ENCODE measurements around the gene TUBGCP3.

The TUBGCP3 gene

DNA sequence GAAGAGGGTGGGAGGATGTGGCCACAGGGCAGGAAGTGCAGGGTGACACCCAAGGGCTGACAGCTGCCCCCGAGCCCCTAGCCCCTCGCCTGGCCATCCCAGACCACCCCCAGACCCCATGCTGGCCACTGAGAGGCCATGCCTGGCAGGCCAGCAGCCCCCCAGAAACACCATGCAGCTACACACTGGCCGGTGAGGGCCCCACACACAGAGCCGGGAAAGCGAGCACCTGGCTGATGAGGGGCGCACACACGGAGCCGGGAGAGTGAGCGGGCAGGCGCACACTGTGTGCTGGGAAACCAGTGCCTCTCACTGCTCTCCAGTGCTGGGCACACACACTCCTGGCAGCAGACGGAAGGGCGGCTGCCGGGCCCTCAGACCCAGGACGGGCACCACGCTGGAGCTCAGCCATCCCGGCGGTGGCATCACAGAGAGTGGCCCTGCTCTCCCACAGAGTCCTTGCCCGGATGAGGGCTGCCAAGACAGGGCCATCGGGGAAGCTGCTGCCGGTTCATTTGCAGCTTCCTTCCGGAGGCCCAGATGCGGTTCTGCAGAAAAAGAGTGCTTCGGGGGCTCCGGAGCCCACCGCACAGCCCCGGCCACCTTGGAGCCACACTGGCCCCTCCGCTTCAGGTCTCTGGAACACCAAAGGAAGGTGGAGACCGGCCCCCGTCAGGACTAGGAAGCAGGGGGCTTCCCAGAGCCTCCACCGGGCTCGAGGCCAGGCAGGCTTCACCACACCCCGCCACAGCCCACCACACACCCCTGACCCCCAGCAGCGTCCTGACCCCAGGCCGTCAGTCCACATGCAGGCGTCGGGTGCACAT, 135.4 kb downstream of the TUBGCP3 start:
- DNase-seq (ENCODE audit: low read depth): no peak

DNA sequence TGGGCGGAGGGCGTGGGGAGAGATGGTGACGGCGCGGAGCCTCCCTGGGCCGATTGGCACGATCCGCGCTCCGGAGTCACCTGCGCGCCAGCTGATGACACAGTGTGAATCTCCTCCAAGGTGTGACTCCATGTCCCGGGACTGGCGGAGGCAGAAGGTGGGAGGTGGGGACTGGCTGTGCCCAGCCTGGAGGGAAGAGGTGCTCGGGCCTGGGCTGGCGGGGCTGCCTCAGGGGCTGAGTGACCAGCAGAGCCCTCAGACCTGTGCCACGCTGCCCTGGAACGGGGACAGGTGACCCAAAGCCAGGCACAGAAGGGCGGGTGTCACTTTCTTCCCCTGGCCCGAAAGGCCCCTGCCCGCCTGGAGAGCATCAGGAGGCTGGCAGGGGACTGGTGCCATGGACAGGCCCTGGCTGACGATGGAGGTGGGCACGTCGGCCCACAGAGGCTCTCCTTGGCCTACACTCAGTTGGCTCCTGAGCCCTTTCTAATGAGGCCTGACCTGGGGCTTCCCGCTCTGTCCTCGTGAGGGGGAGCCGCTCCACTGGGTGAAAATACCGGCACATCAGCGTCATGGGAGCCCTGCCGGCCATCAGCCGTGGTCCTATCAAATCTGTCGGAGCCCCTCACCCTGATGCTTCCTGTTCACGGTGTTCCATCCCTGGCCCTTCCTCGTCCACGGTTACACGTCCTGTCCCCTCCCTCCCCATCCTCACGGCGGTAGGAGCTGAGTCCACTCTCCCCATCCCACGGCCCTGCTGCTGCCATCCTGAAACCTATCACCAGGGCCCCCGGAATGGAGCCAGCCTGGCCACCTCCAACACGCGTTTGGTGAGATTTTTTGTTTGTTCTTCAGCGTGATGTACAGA, 136.2 kb downstream of the TUBGCP3 start:
- DNase-seq (ENCODE audit: low read depth): no peak

DNA sequence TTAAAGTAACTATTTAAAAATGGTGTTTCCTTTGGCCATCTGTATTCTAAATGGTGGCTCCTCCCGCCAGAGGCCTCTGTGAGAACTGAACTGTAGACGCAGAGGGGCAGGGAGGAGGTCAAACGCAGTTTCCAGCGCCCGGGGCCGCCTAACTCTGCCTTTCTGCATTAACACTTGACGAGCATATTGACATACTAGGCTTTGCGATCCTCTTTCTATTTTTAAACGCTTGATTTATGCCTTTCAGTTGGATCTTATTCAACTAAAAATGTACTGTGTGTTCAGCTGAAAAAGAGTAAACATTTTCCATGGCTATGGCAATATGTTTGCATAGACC, 137.1 kb downstream of the TUBGCP3 start:
- no peak for DNase-seq (ENCODE audit: low read depth)

DNA sequence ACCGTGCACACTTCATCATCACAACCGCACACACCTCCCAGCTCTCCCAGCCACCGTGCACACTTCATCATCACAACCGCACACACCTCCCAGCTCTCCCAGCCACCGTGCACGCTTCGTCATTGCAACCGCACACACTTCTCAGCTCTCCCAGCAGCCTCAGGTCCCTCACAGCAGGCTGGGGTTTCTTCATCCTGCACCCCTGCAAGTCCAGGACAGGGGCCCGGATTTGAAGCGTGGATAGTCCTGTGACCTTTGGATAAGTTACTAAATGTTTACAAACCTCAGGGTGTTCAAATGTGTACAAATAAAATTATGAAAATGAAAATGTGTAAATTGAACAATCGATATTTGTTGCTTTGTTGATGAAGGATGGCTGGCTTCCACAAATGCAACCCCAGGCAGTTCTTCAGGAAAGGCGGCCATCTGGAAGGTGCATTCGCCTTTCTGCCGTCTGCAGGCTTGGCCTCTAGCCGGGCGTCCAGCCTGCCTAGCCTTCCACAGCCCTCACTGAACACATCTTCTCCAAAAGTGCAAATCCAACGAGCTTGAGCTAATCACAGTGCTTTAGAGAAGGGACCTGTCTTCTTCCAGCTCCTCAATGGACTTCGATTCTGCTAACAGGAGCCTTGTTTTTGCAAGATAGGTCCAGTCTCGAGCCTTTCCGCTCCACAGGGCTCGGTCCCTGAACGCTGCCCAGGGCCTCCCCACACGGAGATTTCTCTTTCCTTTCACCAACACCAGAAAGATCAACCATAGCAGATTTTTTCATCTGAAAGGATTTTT, 137.6 kb downstream of the TUBGCP3 start:
- DNase-seq (ENCODE audit: low read depth): no peak

DNA sequence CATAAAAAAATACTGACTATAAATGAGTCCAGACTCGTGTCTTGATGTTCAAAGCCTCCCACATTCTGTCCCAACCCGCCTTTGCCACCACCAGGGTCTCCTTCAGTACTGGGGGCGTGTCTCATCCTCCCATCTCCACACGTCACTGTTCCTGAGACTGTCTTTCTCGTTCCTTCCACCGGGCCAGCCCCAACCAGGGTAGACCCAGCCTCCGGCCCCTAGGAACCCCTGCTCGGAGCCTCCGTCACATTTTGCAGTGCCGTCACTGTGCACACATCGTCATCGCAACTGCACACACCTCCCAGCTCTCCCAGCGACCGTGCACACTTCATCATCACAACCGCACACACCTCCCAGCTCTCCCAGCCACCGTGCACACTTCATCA, 138.4 kb downstream of the TUBGCP3 start:
- DNase-seq (ENCODE audit: low read depth): no peak

DNA sequence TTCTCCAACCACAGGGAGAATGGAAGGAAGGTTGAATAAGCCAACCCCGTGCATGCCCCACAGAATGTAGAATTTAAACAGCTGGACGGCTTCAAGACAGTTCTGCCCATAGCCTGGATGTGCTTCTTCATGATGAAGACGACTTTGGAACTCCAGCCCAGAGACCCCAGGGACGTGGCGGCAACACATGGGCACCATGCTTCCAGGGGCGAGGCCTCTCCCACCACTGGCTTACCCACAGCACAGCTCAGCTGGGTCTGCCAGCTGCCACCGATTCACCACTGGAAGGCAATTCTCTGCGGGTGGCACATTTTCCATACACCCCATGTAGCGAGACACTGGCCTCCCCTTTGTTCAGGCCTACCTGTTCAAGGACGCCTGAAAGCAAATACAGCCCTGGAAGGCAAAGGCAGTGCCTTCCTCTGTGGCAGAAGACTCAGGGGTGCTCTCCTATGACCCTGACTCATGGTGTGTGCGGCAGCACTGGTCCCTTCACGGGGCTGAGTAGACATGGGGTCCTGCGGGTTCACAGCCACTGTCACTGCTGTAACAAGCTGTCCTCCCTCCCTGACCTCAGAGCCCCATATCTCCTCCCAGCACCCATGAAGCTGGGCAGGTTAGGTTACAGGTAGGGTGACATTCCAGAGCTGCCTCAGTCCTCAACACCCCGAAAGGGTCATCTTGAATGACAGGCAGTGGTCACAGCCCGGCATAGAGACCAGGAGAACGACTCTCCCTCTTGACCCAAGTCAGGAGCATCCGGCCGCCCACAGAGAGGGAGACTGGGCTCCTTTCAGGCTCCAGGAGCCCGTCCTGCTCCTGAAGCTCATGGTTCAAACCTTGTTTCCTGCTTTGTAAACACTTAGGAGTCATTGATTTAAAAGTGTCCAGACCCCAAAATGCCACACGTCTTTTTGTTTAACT, 139.1 kb downstream of the TUBGCP3 start:
- no peak for DNase-seq (ENCODE audit: low read depth)

DNA sequence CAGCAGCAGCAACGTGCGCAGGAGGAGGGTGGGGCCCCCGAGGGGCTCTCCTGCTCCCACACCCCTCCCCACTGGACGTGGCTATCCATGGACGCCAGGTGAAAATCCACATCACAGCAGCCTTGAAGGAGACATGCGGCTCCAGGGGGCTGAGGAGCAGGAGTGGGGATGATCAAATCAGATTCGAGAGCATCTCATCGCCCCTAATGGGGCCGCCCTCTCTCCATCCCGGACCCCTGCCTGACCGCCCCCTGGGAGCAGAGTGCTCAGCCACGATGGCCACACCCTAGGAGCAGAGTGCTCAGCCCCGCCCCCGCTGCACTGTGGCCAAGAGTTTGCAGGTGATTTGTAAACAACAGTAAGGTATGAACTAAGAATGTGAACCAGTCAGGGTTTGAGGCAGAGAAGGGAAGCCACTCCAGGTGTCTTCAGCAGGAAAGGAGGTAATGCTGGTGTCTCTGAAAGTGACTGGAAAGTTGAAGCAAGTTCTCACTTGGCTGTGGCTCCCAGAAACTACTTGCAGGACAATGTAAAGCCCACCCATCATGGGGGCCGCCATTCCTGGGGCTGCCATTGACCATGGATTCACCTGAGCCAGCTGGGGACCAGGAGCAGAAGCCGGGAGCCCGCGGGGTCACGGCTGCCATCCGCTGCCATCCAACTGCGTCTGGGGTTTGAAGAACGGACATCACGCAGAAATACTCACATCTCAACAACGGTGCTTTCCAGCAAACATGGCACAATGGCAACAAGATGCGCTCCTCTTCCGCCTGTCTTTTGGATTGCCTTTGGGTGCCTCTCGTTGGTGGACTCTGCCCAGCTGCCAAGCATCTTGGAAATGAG, 140.0 kb downstream of the TUBGCP3 start:
- DNase-seq (ENCODE audit: low read depth): no peak

DNA sequence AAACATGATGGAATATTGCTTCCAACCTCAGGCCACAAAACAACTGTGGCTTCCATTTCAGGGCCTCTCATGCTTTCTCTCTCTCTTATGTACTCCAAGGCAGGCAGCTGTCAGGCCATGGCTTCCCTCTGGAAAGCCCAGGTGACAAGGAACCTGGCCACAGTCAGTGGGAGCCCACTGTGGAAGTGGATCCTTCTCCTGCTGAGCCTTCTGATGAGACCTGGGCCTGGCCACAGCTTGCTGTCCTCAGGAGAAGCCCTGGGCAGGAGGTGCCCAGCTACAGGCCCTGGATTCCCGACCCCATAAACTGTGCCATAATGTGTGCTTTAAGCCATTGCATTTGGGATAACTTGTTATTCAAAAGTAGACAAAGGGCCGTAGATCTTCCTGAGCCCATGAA, 140.6 kb downstream of the TUBGCP3 start:
- DNase-seq (ENCODE audit: low read depth): no peak

DNA sequence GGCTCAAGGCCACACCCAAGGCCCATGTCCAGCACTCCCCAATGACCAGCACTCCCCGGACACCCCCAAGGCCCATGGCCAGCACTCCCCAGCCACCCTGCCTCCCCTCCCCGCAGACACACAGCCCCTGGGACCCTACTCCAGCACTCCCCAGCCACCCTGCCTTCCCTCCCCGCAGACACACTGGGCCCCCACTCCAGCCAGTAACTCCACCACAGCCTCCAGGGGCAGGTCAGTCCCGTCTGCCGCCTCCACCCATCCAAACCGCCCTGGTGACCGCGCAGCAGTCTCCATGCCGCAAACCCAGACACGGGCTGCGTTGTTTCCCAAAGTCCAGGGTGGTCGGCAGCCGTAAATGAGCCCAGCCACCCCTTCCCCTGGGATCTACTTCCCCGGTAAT, 141.1 kb downstream of the TUBGCP3 start:
- DNase-seq (ENCODE audit: low read depth): no peak

DNA sequence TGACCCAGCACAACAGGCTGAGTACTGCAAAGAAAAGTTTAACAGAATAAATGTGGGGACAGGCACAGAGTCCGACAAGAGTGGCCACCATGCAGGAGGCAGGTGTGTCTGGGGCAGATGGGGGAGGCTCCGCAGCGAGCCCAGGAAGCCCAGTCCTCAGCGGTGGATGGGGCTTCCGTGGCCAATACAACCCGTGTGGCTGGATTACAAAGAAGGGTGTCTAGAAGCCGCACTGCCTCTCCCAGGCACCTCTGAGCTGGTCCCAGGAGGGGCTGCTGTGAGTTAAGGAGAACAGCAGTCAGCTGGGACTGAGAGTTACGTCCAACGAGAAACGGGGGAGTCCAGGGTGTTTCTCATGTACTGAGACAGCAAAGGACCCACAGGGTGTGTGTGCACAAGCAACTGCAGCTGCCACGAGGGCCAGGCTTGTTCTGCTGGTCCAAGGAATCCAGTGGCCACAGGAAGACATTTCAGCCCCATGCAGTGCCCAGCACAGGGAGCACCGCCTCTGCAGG, 141.5 kb downstream of the TUBGCP3 start:
- DNase-seq (ENCODE audit: low read depth): no peak

DNA sequence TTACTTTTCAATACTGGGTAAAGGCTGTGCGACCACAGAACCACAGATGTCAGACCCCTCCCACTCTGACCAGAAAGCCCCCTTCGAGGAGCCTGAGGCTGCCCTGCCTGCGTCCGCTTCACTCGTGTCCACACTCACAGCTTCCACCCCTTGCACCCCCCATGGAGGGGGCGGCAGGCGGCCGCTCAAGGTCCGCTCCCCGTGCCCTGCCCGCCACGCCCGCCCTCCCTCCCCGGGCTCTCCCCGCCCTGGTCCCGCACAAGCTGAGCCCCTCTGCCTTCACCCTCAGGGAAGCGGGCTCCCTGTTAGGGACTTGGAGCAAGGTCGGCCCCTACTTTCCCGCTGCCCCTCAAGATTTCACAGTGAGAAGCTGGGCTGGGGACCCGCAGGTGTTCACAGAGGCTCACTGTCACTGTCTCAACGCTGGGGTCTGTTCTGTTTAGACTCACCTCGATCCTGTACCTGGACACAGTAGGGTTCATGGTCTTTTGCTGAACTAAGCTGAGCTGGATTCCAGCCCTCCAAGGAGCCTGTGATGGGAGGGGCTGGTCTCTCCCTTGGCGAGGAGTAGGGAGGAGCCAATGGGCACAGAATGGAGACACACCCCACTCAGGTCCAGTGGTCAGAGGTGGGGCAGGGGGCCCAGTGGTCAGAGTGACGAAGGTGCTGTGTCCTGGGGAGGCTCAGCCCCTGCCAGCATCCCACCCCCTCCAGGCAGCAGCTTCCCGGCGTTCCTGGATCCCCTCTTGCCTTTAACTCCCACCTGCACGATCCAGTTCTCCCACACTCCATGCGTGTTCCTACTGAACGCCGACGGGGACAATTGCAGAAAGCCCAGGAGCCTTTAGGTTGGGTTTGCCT, 142.3 kb downstream of the TUBGCP3 start:
- no peak for DNase-seq (ENCODE audit: low read depth)

DNA sequence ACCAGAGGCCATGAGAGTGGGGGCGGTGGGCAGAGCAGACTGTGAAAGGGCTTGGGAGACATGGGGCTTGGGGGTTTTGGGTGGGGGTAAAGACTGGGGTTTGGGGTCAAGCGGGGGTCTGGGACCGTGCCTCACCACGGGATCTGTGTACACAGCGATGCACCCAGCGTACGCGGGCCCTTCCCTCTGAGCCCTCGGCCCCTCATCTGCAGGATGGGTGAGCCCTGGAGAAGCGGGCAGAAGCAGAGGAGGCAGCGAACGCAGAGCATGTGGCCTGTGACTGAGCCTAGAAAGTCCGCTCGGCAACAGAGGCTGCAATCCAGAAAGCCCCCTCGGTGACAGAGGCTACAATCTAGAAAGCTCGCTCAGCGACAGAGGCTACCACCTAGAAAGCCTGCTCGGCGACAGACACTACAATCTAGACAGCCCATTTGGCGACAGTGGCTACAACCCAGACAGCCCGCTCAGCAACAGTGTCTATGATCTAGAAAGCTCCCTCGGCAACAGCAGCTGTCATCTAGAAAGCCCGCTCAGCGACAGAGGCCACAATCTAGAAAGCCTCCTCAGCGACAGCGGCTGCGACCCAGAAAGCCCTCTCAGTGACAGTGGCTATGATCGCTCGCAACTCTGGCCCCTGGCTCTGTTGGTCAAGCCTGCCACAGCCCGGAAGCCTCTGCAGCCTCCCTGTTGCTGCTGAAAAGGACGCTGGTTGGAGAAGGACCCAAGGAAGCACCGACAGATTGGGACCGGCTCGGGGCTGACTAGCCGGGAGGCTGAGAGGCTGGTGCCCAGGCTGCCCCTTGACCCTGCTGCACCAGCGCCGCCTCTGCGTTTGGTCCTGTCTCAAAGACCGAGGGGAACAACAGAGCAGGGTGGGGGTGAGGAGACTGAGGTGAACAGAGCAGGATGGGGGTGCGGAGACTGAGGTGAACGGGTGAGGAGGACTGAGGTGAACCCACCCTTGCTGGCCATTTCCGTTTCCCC, 143.2 kb downstream of the TUBGCP3 start:
- no peak for DNase-seq (ENCODE audit: low read depth)

DNA sequence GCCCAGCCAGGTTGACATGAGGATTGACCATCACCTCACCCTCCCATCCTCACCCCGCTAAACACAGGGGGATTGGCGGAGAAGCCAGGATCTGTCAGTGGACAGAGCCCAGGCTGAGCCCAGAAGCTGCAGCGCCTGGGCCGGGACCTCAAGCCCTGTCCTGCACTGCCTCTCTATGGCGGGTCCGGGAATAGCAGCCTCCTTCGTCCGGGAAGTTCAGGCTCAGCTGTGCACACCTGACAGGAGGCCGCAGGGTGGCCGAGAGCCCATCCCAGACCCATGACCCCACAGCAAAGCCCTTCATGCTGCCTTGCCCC, 144.0 kb downstream of the TUBGCP3 start:
- no peak for DNase-seq (ENCODE audit: low read depth)

DNA sequence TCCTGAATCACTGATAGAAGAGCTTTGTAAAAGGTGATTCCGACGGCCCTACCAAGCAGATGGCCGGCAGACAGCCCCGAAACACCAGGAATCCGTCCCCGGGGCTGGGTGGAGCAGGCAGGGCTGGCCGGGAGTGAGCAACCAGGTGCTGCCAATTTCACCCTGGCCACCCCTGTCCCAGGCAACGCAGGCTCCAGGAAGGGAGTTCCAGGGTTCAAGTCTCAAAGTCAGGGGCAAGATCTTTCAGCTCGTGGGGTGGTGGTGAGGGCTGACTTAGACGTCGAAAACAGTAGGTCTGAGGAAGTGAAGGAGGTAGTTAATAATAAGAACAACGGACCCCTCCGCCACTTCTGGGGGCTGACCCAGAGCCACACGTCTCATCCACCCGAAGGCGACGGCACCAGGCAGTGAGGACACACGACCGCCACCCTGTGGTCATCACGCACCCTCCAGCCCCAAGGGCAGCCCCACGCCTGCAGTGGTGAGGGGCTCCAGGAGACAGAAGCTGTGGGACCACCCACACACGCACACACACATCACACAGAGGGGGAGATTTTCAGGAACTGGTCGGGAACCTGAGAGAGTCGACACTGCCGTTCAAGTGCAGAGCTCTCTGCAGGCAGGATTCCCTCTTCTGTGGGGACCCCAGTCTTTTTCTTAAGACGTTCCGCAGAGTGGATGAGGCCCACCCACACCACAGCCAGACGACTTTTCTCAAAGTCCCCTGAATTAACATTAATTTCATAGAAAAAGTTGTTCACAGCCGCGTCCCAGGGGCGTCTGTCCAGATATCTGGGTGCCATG, 144.6 kb downstream of the TUBGCP3 start:
- DNase-seq (ENCODE audit: low read depth): no peak

DNA sequence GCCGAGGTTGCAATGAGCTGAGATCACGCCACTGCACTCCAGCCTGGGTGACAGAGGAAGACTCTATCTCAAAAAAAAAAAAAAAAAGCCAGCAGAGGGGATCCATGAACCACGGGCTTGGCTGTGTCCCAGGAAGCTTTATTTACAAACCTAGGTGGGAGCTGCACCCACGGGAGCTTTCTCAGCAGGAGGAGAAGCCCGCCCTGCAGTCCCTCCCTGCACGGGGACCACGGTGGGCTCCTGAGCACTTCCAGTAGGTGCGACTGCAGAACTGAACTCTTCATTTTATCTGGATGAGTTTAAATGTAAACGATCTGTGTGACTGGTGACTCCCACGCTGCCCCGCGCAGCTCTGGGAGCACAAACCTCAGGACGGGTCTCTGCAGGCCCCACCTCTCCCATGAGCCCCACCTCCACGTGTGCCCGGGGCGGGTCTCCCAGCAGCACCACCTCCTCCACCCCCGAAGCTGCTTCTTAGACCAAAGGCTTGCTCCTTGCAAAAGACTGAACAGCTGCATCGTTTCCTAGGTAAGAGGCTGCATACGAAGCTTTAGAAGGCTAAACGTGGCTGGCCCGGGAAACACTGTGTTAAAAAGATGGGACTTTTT, 145.4 kb downstream of the TUBGCP3 start:
- DNase-seq (ENCODE audit: low read depth): no peak

DNA sequence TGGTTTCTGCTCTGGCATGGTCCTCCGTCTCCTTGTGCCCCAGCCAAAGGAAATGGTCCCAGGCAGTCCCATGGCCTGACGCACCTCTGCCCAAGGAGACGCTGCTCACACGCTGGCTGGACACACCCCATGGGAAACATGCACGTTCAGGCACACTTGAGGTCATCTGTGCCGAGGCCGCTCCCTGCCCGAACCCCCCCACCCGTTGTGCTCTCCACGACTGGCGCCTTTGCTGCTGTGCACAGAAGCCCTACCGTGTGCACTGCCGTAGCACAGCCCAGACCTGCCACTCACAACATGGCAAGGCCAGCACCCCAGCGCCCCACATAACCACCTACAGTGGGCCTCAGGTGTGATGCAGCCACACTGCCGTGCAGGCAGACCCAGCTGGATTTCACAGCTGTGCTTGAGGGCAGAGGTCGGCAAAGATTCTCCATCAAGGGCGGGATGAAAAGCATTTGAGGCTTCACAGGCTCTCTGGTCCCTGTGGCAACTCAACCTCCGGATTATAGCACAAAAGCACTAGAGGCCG, 146.1 kb downstream of the TUBGCP3 start:
- DNase-seq (ENCODE audit: low read depth): no peak

DNA sequence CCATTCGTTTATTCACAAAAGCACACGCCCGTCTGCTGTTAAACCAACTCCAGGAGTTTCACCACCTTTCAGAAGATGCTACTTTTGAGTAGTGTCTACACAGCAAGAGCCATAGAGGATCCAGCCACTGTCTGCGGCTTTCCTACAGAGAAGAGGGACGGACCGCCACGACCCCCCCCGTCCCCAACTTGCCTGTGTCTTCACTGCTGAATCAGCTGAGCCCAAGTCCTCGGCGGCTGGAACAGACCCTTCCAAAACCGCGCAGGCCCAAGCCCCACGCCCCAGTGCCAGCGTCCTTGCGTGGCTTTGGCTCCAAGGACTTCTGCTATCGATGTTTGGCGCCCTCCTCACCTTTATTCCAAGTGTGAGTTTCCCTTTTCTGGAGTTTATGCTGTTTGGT, 146.7 kb downstream of the TUBGCP3 start:
- DNase-seq (ENCODE audit: low read depth): no peak
